ENCODE measurements around the gene MIA.
"Not testable (repeated sequence)": the region's sequence is repeated elsewhere in the genome, so short reads cannot be mapped to it uniquely, and the experiment has no call there.

MIA gene

GRCh38 chr19:40763963-40764362 is 11.4 kb upstream of the MIA start:
- Histone ChIP-seq H4K20me1 (ENCODE audit: insufficient read depth) (0 out of 2 replicates have a peak, but pooled peaks cover 4% of the 10 kb centered on the region), H3K36me3 (ENCODE audit: insufficient read depth) (peaks cover 50% of the 10 kb centered on the region; the same call in 1 of the 2 replicates), H3K27me3 (ENCODE audit: insufficient read depth, low read depth) (no peaks in the 10 kb centered on the region), H3K27ac (no peak overlapping the region), H3K9ac (no peak overlapping the region), H2AFZ (ENCODE audit: low read depth) (no peak overlapping the region), H3K4me2 (no peak overlapping the region), H3K4me3 (IDR thresholded peaks at IDR 0.05; ENCODE audit: insufficient read depth, low read depth, low read length) (no peak overlapping the region), H3K79me2 (ENCODE audit: insufficient read depth, low read depth) (no peaks in the 10 kb centered on the region), H3K4me1 (ENCODE audit: low read depth, poor library complexity, severe bottlenecking) (peaks cover 10% of the 10 kb centered on the region)
- no peak for TF ChIP-seq CTCF (conservative IDR thresholded peaks at IDR 0.05; ENCODE audit: low read depth, low read length)

- not testable (repeated sequence) for H3K9ac ChIP-seq; H2AFZ ChIP-seq (ENCODE audit: low read depth); H3K27ac ChIP-seq; H3K4me3 ChIP-seq (IDR thresholded peaks at IDR 0.05; ENCODE audit: insufficient read depth, low read depth, low read length); H3K4me1 ChIP-seq (ENCODE audit: low read depth, poor library complexity, severe bottlenecking); H3K27me3 ChIP-seq (ENCODE audit: insufficient read depth, low read depth); H3K4me2 ChIP-seq; H3K79me2 ChIP-seq (ENCODE audit: insufficient read depth, low read depth); H4K20me1 ChIP-seq (ENCODE audit: insufficient read depth)
- peaks cover 34% of the 10 kb centered on the region; the same call in 1 of the 2 replicates for H3K36me3 ChIP-seq (ENCODE audit: insufficient read depth)
Observed at GRCh38 chr19:40766385-40766784, 8.9 kb upstream of the MIA start.

- H3K79me2 ChIP-seq (ENCODE audit: insufficient read depth, low read depth) = no peaks in the 10 kb centered on the region
- no peak overlapping the region for H3K9ac ChIP-seq
- H3K36me3 ChIP-seq (ENCODE audit: insufficient read depth) = peaks cover 19% of the 10 kb centered on the region; the same call in 1 of the 2 replicates
- H4K20me1 ChIP-seq (ENCODE audit: insufficient read depth) = no peaks in the 10 kb centered on the region
- H3K4me3 ChIP-seq (IDR thresholded peaks at IDR 0.05; ENCODE audit: insufficient read depth, low read depth, low read length) = no peak overlapping the region
- no peak overlapping the region for H2AFZ ChIP-seq (ENCODE audit: low read depth)
- H3K4me1 ChIP-seq (ENCODE audit: low read depth, poor library complexity, severe bottlenecking) = peaks cover 10% of the 10 kb centered on the region
- H3K4me2 ChIP-seq = 0 out of 2 replicates have a peak overlapping the region, but pooled peaks have one; percentile 6
- no peak for TF ChIP-seq CTCF (conservative IDR thresholded peaks at IDR 0.05; ENCODE audit: low read depth, low read length)
- H3K27me3 ChIP-seq (ENCODE audit: insufficient read depth, low read depth) = peaks cover 5% of the 10 kb centered on the region; the same call in 1 of the 2 replicates
- H3K27ac ChIP-seq = 0 out of 2 replicates have a peak overlapping the region, but pooled peaks have one; percentile 26
Observed at GRCh38 chr19:40768869-40769268, 6.5 kb upstream of the MIA start.

- peaks cover 20% of the 10 kb centered on the region for H3K27me3 ChIP-seq (ENCODE audit: insufficient read depth, low read depth)
- H3K4me1 ChIP-seq (ENCODE audit: low read depth, poor library complexity, severe bottlenecking) = peaks cover 13% of the 10 kb centered on the region
- not testable (repeated sequence) for H4K20me1 ChIP-seq (ENCODE audit: insufficient read depth); H2AFZ ChIP-seq (ENCODE audit: low read depth); H3K4me3 ChIP-seq (IDR thresholded peaks at IDR 0.05; ENCODE audit: insufficient read depth, low read depth, low read length); H3K79me2 ChIP-seq (ENCODE audit: insufficient read depth, low read depth); H3K4me2 ChIP-seq; H3K9ac ChIP-seq; H3K27ac ChIP-seq; H3K36me3 ChIP-seq (ENCODE audit: insufficient read depth)
Observed at GRCh38 chr19:40771101-40771862, 4.0 kb upstream of the MIA start.

GRCh38 chr19:40775632-40776022 is 306 bp downstream of the MIA start:
- H3K36me3 ChIP-seq (ENCODE audit: insufficient read depth) = no peaks in the 10 kb centered on the region
- H2AFZ ChIP-seq (ENCODE audit: low read depth) = no peak overlapping the region
- H3K4me1 ChIP-seq (ENCODE audit: low read depth, poor library complexity, severe bottlenecking) = peaks cover 12% of the 10 kb centered on the region
- peaks cover 25% of the 10 kb centered on the region for H3K27me3 ChIP-seq (ENCODE audit: insufficient read depth, low read depth)
- no peak overlapping the region for H3K9ac ChIP-seq
- H3K4me3 ChIP-seq (IDR thresholded peaks at IDR 0.05; ENCODE audit: insufficient read depth, low read depth, low read length) = no peak overlapping the region
- H3K79me2 ChIP-seq (ENCODE audit: insufficient read depth, low read depth) = no peaks in the 10 kb centered on the region
- no peaks in the 10 kb centered on the region for H4K20me1 ChIP-seq (ENCODE audit: insufficient read depth)
- H3K4me2 ChIP-seq = no peak overlapping the region
- TF ChIP-seq CTCF (conservative IDR thresholded peaks at IDR 0.05; ENCODE audit: low read depth, low read length) = no peak
- no peak overlapping the region for H3K27ac ChIP-seq

Data from KMS-11 (cell line).